ENCODE data around the gene RND3. TPM values are rescaled to one million over a fixed set of nuclear protein-coding genes. Genes with fewer than 3 reads are reported as not detected.

RND3 gene
- total RNA-seq, 1 donor from 2014 or later, result 32.6 TPM

GRCh38 chr2:150442484-150442883 is 45.0 kb downstream of the RND3 start:
- no peaks in the 10 kb centered on the region for H3K4me1 ChIP-seq

GRCh38 chr2:150441784-150442183 is 45.7 kb downstream of the RND3 start:
- DNase-seq (no peak), ATAC-seq (no peak)
- Histone ChIP-seq H3K4me1 (no peaks in the 10 kb centered on the region), H3K9me3 (no peaks in the 10 kb centered on the region), H3K27me3 (no peaks in the 10 kb centered on the region), H3K4me3 (no peak overlapping the region), H3K36me3 (no peaks in the 10 kb centered on the region), H3K27ac (no peak overlapping the region)
- TF ChIP-seq CTCF (IDR thresholded peaks at IDR 0.05), result no peak
- intact Hi-C loops (cut with DNase I), result no loop called here

More at GRCh38 chr2:150442484-150442883, 45.0 kb downstream of the RND3 start:
- intact Hi-C loops (cut with DNase I), result no loop called here
- no peak for DNase-seq
- Histone ChIP-seq H3K9me3 (no peaks in the 10 kb centered on the region), H3K4me3 (no peak overlapping the region), H3K36me3 (no peaks in the 10 kb centered on the region), H3K27me3 (no peaks in the 10 kb centered on the region), H3K27ac (no peak overlapping the region)
- ATAC-seq, result no peak
- no peak for TF ChIP-seq CTCF (IDR thresholded peaks at IDR 0.05)

- Histone ChIP-seq H3K4me1 (no peaks in the 10 kb centered on the region), H3K9me3 (no peaks in the 10 kb centered on the region), H3K27me3 (no peaks in the 10 kb centered on the region), H3K36me3 (no peaks in the 10 kb centered on the region), H3K27ac (no peak overlapping the region), H3K4me3 (no peak overlapping the region)
- intact Hi-C loops (cut with DNase I), result no loop called here
- TF ChIP-seq CTCF (IDR thresholded peaks at IDR 0.05), result no peak
- DNase-seq (no peak), ATAC-seq (no peak)
Measured at GRCh38 chr2:150441226-150441625, 46.2 kb downstream of the RND3 start.

- intact Hi-C loops (cut with DNase I), result no loop called here
- no peak for TF ChIP-seq CTCF (IDR thresholded peaks at IDR 0.05)
- H3K36me3 ChIP-seq, result no peaks in the 10 kb centered on the region
- ATAC-seq (no peak), DNase-seq (no peak)
- no peaks in the 10 kb centered on the region for H3K9me3 ChIP-seq
- no peak overlapping the region for H3K27ac ChIP-seq
- H3K4me1 ChIP-seq, result no peaks in the 10 kb centered on the region
- H3K27me3 ChIP-seq, result no peaks in the 10 kb centered on the region
- no peak overlapping the region for H3K4me3 ChIP-seq
Measured at GRCh38 chr2:150438654-150439053, 48.8 kb downstream of the RND3 start.

- H3K36me3 ChIP-seq, result no peaks in the 10 kb centered on the region
- DNase-seq, result no peak
- intact Hi-C loops (cut with DNase I), result no loop called here
Measured at GRCh38 chr2:150438041-150438440, 49.4 kb downstream of the RND3 start.

More at GRCh38 chr2:150438041-150438440, 49.4 kb downstream of the RND3 start:
- no peaks in the 10 kb centered on the region for H3K27me3 ChIP-seq
- ATAC-seq, result no peak
- H3K9me3 ChIP-seq, result no peaks in the 10 kb centered on the region
- no peak for TF ChIP-seq CTCF (IDR thresholded peaks at IDR 0.05)
- H3K4me3 ChIP-seq, result no peak overlapping the region
- no peak overlapping the region for H3K27ac ChIP-seq
- no peaks in the 10 kb centered on the region for H3K4me1 ChIP-seq
